ENCODE data around the gene MKLN1. TPM values are rescaled to one million over a fixed set of nuclear protein-coding genes. Genes with fewer than 3 reads are reported as not detected.

MKLN1 gene
- total and polyA plus RNA-seq, 7 donors: 6.6 to 68.1 (median 48.2) TPM

Other genes starting within 250 kb of the MKLN1 start
- 10 to 100 TPM; 15.8 to 23.2 (median 20.2) TPM for gene PODXL, start 228.8 kb downstream of the MKLN1 start, total RNA-seq
- gene PODXL, start 228.8 kb downstream of the MKLN1 start, polyA plus RNA-seq: 1 to 10 TPM; 1.2 to 8.8 (median 3.0) TPM